WTC11 (cell line): ENCODE results near the gene INKA2. TPM values are rescaled to one million over a fixed set of nuclear protein-coding genes. Genes with fewer than 3 reads are reported as not detected.

ENCODE experiments used
- ATAC-seq: fragments of 200-7000 bp; cut with Tn5 transposase; 2 replicates; pipeline ENCODE4 v1.10.0; 2021; ENCODE audit warnings: mild to moderate bottlenecking, moderate library complexity
- CTCF ChIA-PET: fragments of 300-600 bp; sonication (Branson Sonifier 250); formaldehyde crosslinking; loops from one replicate; lab custom pipeline; 2021; ENCODE audit warnings: antibody characterized with exemption; lab: Charles Lee
- POLR2A ChIA-PET: fragments of 350-600 bp; sonication (Branson Sonifier 250); formaldehyde crosslinking; loops from one replicate; lab custom pipeline; 2021; ENCODE audit warnings: antibody characterized with exemption; lab: Charles Lee
- DNase-seq: peaks from one replicate; pipeline ENCODE4 v3.0.0; 2021; ENCODE audit warnings: low spot score
- H3K27ac Mint-ChIP-seq: 2 replicates; pipeline ENCODE4 v1.8.0; 2021; ENCODE audit warnings: mixed read lengths
- H3K27me3 Mint-ChIP-seq: 2 replicates; pipeline ENCODE4 v1.8.0; 2021; ENCODE audit warnings: low read depth, mild to moderate bottlenecking, moderate library complexity, mixed read lengths
- H3K36me3 Mint-ChIP-seq: 2 replicates; pipeline ENCODE4 v1.8.0; 2021; ENCODE audit warnings: mixed read lengths
- H3K4me1 Mint-ChIP-seq: 2 replicates; pipeline ENCODE4 v1.8.0; 2022; ENCODE audit warnings: mixed read lengths
- H3K4me3 Mint-ChIP-seq: 2 replicates; pipeline ENCODE4 v1.8.0; 2021; ENCODE audit warnings: mild to moderate bottlenecking, moderate library complexity, mixed read lengths
- H3K9me3 Mint-ChIP-seq: 2 replicates; pipeline ENCODE4 v1.8.0; 2021; ENCODE audit warnings: mixed read lengths
- E2F1 ChIP-seq: sonication (generic); formaldehyde crosslinking; IDR thresholded peaks from 2 replicates; pipeline ENCODE4 v1.8.0; 2022; ENCODE audit warnings: mild to moderate bottlenecking, missing genetic modification reagents
- ELF4 ChIP-seq: sonication (generic); formaldehyde crosslinking; IDR thresholded peaks from 2 replicates; pipeline ENCODE4 v1.8.1; 2022; ENCODE audit warnings: low read depth, mild to moderate bottlenecking, moderate library complexity, missing genetic modification reagents
- ERG ChIP-seq: fragments of 250-450 bp; sonication (Bioruptor Pico); IDR thresholded peaks from 2 replicates; pipeline ENCODE4 v1.8.0; 2021; ENCODE audit warnings: mild to moderate bottlenecking
- JAZF1 ChIP-seq: fragments of 250-450 bp; sonication (Bioruptor Pico); IDR thresholded peaks from 2 replicates; pipeline ENCODE4 v1.9.0; 2021; ENCODE audit warnings: moderate library complexity, mild to moderate bottlenecking, inconsistent platforms
- MXD4 ChIP-seq: fragments of 250-450 bp; sonication (Bioruptor Pico); IDR thresholded peaks from 2 replicates; pipeline ENCODE4 v1.8.0; 2021; ENCODE audit warnings: mild to moderate bottlenecking, moderate library complexity, borderline replicate concordance
- PREB ChIP-seq: sonication (generic); formaldehyde crosslinking; IDR thresholded peaks from 2 replicates; pipeline ENCODE4 v1.8.1; 2022; ENCODE audit warnings: mild to moderate bottlenecking, missing genetic modification reagents, moderate library complexity, borderline replicate concordance
- PRRX2 ChIP-seq: fragments of 250-450 bp; sonication (Bioruptor Pico); IDR thresholded peaks from 2 replicates; pipeline ENCODE4 v1.8.0; 2021; ENCODE audit warnings: mild to moderate bottlenecking
- RORB ChIP-seq: fragments of 250-450 bp; sonication (Bioruptor Pico); IDR thresholded peaks from 2 replicates; pipeline ENCODE4 v1.9.0; 2021; ENCODE audit warnings: mild to moderate bottlenecking
- SMAD3 ChIP-seq: sonication (generic); formaldehyde crosslinking; IDR thresholded peaks from 2 replicates; pipeline ENCODE4 v1.8.0; 2022; ENCODE audit warnings: missing genetic modification reagents, mild to moderate bottlenecking, borderline replicate concordance
- SOX15 ChIP-seq: fragments of 250-450 bp; sonication (Bioruptor Pico); IDR thresholded peaks from 2 replicates; pipeline ENCODE4 v1.9.0; 2021; ENCODE audit warnings: mild to moderate bottlenecking
- SP1 ChIP-seq: sonication (generic); formaldehyde crosslinking; conservative IDR thresholded peaks from 2 replicates; pipeline ENCODE4 v1.8.1; 2022; ENCODE audit warnings: missing genetic modification reagents
- ZNF423 ChIP-seq: fragments of 250-450 bp; sonication (Bioruptor Pico); IDR thresholded peaks from 2 replicates; pipeline ENCODE4 v2.1.2; 2022; ENCODE audit warnings: mild to moderate bottlenecking, moderate library complexity
- total RNA-seq: library from RNA; stranded (reverse); gene quantifications from 3 replicates; pipeline ENCODE4 v1.2.3, GENCODE V29; 2021
- TF ChIP-seq, protein P1 (sequence below): sonication (generic); formaldehyde crosslinking; IDR thresholded peaks from 2 replicates; pipeline ENCODE4 v1.8.1; 2022; ENCODE audit warnings: low read depth, mild to moderate bottlenecking, moderate library complexity, missing genetic modification reagents, borderline replicate concordance
- TF ChIP-seq, protein P2 (sequence below): sonication (generic); formaldehyde crosslinking; IDR thresholded peaks from 2 replicates; pipeline ENCODE4 v1.8.1; 2023; ENCODE audit warnings: mild to moderate bottlenecking, missing genetic modification reagents, moderate library complexity
- TF ChIP-seq, protein P3 (sequence below): sonication (generic); formaldehyde crosslinking; IDR thresholded peaks from 2 replicates; pipeline ENCODE4 v1.8.0; 2022; ENCODE audit warnings: mild to moderate bottlenecking, missing genetic modification reagents

The INKA2 gene
- total RNA-seq, 1 experiment from 2014 or later = 20.1 TPM

GRCh38 chr1:111754984-111755330 lies 15.8 kb upstream of the INKA2 start (continued):
- no peak for TF ChIP-seq E2F1 (CRISPR knock-in tag)
- no peak for TF ChIP-seq SMAD3 (CRISPR knock-in tag)

DNA sequence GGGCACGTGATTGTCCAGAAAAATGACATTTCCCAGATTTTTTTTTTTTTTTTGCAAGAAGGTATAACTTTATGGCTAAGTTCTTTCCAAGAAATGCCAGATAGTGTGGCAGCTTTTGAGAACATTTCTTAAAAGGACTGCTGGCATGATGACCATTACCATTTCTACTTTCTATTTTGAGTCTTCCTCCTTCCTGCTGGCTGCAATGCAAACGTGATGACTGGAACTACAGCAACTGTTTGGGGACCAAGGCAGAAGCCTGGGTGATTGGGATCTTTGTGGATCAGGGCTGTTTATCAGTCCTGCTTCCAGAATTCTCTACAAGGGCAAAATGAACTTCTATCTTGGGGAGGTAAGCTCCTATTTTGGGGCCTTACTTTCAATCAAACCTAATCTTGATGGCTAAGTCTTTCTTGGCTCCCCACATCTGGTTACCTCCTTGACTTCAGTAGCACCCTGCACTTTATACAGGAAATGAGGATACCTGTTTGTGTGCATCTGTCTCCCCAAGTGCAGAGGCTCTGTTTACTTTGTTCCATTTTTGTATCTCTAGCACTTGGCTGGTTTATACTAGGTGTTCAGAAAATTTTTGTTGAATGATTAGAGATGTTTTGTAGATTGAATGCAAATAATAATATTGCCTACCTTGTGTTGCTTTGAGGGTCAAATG lies 12.8 kb upstream of the INKA2 start:
- Mint-ChIP-seq H3K27me3 (peaks cover 7% of the 10 kb centered on the region), H3K27ac (no peak overlapping the region), H3K4me3 (no peak overlapping the region), H3K9me3 (no peaks in the 10 kb centered on the region), H3K36me3 (no peaks in the 10 kb centered on the region), H3K4me1 (peaks cover 38% of the 10 kb centered on the region)
- CTCF ChIA-PET = interaction anchor here (0.7 to 3.7 kb wide), 6 partner anchors 13 to 270 kb away, joined by 3 to 29 read pairs (median 3); partner anchors contain the start of gene INKA2
- ATAC-seq (no peak), DNase-seq (no peak)
- TF ChIP-seq, protein P1, sequence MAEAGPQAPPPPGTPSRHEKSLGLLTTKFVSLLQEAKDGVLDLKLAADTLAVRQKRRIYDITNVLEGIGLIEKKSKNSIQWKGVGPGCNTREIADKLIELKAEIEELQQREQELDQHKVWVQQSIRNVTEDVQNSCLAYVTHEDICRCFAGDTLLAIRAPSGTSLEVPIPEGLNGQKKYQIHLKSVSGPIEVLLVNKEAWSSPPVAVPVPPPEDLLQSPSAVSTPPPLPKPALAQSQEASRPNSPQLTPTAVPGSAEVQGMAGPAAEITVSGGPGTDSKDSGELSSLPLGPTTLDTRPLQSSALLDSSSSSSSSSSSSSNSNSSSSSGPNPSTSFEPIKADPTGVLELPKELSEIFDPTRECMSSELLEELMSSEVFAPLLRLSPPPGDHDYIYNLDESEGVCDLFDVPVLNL (CRISPR knock-in tag) = no peak
- TF ChIP-seq PREB (CRISPR knock-in tag) (no peak), RORB (CRISPR knock-in tag) (no peak), ELF4 (CRISPR knock-in tag) (no peak)
- POLR2A ChIA-PET = no interaction called here

GRCh38 chr1:111750856-111751255 lies 11.7 kb upstream of the INKA2 start:
- H3K36me3 Mint-ChIP-seq = no peaks in the 10 kb centered on the region
- peaks cover 7% of the 10 kb centered on the region for H3K27me3 Mint-ChIP-seq
- ChIA-PET POLR2A (interaction anchor here (1.0 kb wide), 1 partner anchor 13 kb away, joined by 3 read pairs; no protein-coding TSS in a partner anchor), CTCF (interaction anchor here (1.4 to 3.7 kb wide), 3 partner anchors 17 to 269 kb away, joined by 4 to 29 read pairs (median 5); no protein-coding TSS in a partner anchor)
- DNase-seq = no peak
- H3K4me1 Mint-ChIP-seq = peaks cover 35% of the 10 kb centered on the region
- TF ChIP-seq ERG = no peak
- TF ChIP-seq, protein P2, sequence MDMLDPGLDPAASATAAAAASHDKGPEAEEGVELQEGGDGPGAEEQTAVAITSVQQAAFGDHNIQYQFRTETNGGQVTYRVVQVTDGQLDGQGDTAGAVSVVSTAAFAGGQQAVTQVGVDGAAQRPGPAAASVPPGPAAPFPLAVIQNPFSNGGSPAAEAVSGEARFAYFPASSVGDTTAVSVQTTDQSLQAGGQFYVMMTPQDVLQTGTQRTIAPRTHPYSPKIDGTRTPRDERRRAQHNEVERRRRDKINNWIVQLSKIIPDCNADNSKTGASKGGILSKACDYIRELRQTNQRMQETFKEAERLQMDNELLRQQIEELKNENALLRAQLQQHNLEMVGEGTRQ (CRISPR knock-in tag) = no peak
- no peak for TF ChIP-seq SP1
- TF ChIP-seq SOX15 (CRISPR knock-in tag) = no peak
- TF ChIP-seq JAZF1 = no peak
- no peak for TF ChIP-seq ZNF423 (CRISPR knock-in tag)
- TF ChIP-seq E2F1 (CRISPR knock-in tag) = no peak
- TF ChIP-seq, protein P3, sequence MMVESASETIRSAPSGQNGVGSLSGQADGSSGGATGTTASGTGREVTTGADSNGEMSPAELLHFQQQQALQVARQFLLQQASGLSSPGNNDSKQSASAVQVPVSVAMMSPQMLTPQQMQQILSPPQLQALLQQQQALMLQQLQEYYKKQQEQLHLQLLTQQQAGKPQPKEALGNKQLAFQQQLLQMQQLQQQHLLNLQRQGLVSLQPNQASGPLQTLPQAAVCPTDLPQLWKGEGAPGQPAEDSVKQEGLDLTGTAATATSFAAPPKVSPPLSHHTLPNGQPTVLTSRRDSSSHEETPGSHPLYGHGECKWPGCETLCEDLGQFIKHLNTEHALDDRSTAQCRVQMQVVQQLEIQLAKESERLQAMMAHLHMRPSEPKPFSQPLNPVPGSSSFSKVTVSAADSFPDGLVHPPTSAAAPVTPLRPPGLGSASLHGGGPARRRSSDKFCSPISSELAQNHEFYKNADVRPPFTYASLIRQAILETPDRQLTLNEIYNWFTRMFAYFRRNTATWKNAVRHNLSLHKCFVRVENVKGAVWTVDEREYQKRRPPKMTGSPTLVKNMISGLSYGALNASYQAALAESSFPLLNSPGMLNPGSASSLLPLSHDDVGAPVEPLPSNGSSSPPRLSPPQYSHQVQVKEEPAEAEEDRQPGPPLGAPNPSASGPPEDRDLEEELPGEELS (CRISPR knock-in tag) = no peak
- TF ChIP-seq PRRX2 (CRISPR knock-in tag) = no peak
- no peak for TF ChIP-seq MXD4
- H3K9me3 Mint-ChIP-seq = no peaks in the 10 kb centered on the region
- ATAC-seq = no peak
- no peak overlapping the region for H3K27ac Mint-ChIP-seq
- no peak overlapping the region for H3K4me3 Mint-ChIP-seq
